ENCODE data around the gene GJA5. TPM values are rescaled to one million over a fixed set of nuclear protein-coding genes. Genes with fewer than 3 reads are reported as not detected.
A peak's percentile ranks its signal among the peaks of the same experiment; 100 is the strongest.

The GJA5 gene
- total and polyA plus RNA-seq, 2 donors (not counting 3 experiments of a cell fraction or from before 2014, with no cell fraction given): 0.55 to 5.9 TPM

DNA sequence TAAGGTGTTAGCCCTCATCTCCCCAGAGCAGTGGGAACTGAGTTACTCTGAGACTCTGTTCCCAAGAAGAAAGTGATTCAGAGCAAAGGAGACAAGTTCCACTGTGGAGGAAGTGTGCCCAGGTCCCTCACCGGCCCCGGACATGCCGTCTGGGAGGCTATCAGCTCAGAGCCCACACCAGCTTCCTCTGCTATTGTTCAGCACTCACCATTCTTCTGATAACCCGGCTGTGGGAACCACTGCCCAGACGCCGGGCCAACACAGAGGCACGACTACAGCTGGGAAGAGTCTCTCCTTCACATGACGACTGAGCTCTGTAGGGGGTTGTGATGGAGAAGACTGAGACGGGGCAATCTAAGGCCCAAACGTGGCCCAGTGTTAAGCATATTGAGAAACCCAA is 34.2 kb upstream of the GJA5 start:
- peak; percentile 59 for TF ChIP-seq FOS (IDR thresholded peaks at IDR 0.05; ENCODE audit: borderline replicate concordance, insufficient read depth, low read length)
- TF ChIP-seq JUN (IDR thresholded peaks at IDR 0.05; ENCODE audit: borderline replicate concordance, insufficient read depth, insufficient read length, low read depth): peak; percentile 62
- no peak for TF ChIP-seq MYC (IDR thresholded peaks at IDR 0.05; ENCODE audit: low read depth, low read length)
- TF ChIP-seq, protein P1, sequence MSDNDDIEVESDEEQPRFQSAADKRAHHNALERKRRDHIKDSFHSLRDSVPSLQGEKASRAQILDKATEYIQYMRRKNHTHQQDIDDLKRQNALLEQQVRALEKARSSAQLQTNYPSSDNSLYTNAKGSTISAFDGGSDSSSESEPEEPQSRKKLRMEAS (IDR thresholded peaks at IDR 0.05; ENCODE audit: insufficient read depth, insufficient read length): peak; percentile 15
- TF ChIP-seq, protein P2, sequence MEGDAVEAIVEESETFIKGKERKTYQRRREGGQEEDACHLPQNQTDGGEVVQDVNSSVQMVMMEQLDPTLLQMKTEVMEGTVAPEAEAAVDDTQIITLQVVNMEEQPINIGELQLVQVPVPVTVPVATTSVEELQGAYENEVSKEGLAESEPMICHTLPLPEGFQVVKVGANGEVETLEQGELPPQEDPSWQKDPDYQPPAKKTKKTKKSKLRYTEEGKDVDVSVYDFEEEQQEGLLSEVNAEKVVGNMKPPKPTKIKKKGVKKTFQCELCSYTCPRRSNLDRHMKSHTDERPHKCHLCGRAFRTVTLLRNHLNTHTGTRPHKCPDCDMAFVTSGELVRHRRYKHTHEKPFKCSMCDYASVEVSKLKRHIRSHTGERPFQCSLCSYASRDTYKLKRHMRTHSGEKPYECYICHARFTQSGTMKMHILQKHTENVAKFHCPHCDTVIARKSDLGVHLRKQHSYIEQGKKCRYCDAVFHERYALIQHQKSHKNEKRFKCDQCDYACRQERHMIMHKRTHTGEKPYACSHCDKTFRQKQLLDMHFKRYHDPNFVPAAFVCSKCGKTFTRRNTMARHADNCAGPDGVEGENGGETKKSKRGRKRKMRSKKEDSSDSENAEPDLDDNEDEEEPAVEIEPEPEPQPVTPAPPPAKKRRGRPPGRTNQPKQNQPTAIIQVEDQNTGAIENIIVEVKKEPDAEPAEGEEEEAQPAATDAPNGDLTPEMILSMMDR (IDR thresholded peaks at IDR 0.05; ENCODE audit: extremely low read depth in 1 of 2, insufficient read depth in 1 of 2, low read depth in 1 of 2, low read length in 2 of 2): no peak
- TF ChIP-seq POLR2A (IDR thresholded peaks at IDR 0.05; ENCODE audit: low read depth, low read length): peak; percentile 61
- TF ChIP-seq POLR2AphosphoS5 (IDR thresholded peaks at IDR 0.05; ENCODE audit: insufficient read depth, low read depth, low read length): peak; percentile 95
- peak; percentile 97 for TF ChIP-seq GATA2 (IDR thresholded peaks at IDR 0.05; ENCODE audit: insufficient read depth, insufficient read length, low read depth, low read length)
- Histone ChIP-seq H3K79me2 (ENCODE audit: control insufficient read depth, insufficient read depth, low read length) (no peaks in the 10 kb centered on the region), H3K9me1 (replicated peaks; ENCODE audit: control insufficient read depth, extremely low read depth, insufficient read depth, low read length) (no peaks in the 10 kb centered on the region), H3K4me1 (ENCODE audit: control insufficient read depth, extremely low read depth, insufficient read depth, low read length) (peaks cover 19% of the 10 kb centered on the region), H3K9ac (replicated peaks; ENCODE audit: extremely low read depth, insufficient read depth, low read length) (peak overlapping the region; percentile 77), H3K36me3 (ENCODE audit: control insufficient read depth in 2 of 2, extremely low read depth in 1 of 2, insufficient read depth in 2 of 2, low read length in 2 of 2) (no peaks in the 10 kb centered on the region), H3K27ac (ENCODE audit: insufficient read depth, low read depth, low read length) (peak overlapping the region; percentile 98), H3K9me3 (replicated peaks; ENCODE audit: control insufficient read depth, insufficient read depth, low read length) (no peaks in the 10 kb centered on the region), H4K20me1 (replicated peaks; ENCODE audit: control insufficient read depth, extremely low read depth, insufficient read depth, low read length) (no peaks in the 10 kb centered on the region), H3K4me2 (ENCODE audit: insufficient read depth, low read length) (peak overlapping the region; percentile 65), H3K4me3 (replicated peaks in 1 of 3; ENCODE audit: insufficient read depth in 1 of 3, low read depth in 1 of 3, low read length in 3 of 3) (peak overlapping the region in 1 of 3 experiments; percentile 19), H2AFZ (ENCODE audit: low read depth, low read length) (peak overlapping the region; percentile 80), H3K27me3 (ENCODE audit: control insufficient read depth in 2 of 2, insufficient read depth in 2 of 2, low read length in 2 of 2) (no peaks in the 10 kb centered on the region)
- intact Hi-C loops (cut with micrococcal nuclease): no loop called here
- peak; percentile 98 for DNase-seq (ENCODE audit: low read depth, low spot score)
- POLR2A ChIA-PET: interaction anchor here (0.9 kb wide), 1 partner anchor 13 kb away, joined by 3 read pairs; no protein-coding TSS in a partner anchor
- peak; percentile 91 for FAIRE-seq
- CTCF ChIA-PET: interaction anchor here (0.8 to 3.3 kb wide), 6 partner anchors 13 to 98 kb away, joined by 3 to 20 read pairs (median 4); no protein-coding TSS in a partner anchor
- BruUV-seq (replicated peaks): no TSS peak
- dilution Hi-C loops (cut with MboI; ENCODE audit: extremely low pct_ligation_motif_present, low sequenced_read_pairs): no loop called here
